Right lobe of liver (tissue), 4 donors: ENCODE results near the gene TFE3.

Experiments
- CTCF ChIP-seq, 4 donors: fragments of 200-600 bp in 3 of 4; fragments of 450-650 bp in 1 of 4; IDR thresholded peaks; one replicate each; pipeline versions ENCODE4 v1.5.1 to v1.8.0; 2016 to 2022; ENCODE audit warnings: antibody characterized with exemption in 4 of 4, mild to moderate bottlenecking in 2 of 4
- POLR2A ChIP-seq: fragments of 450-650 bp; IDR thresholded peaks from one replicate; pipeline ENCODE4 v1.6.1; 2017; ENCODE audit warnings: antibody characterized with exemption, mild to moderate bottlenecking
- donor health status: DM: no; HTN: no; CAD: no.
- donor health status: DM: no; HTN: no; CAD: no.
- donor health status: DM: no; HTN: yes; CAD: no.

DNA sequence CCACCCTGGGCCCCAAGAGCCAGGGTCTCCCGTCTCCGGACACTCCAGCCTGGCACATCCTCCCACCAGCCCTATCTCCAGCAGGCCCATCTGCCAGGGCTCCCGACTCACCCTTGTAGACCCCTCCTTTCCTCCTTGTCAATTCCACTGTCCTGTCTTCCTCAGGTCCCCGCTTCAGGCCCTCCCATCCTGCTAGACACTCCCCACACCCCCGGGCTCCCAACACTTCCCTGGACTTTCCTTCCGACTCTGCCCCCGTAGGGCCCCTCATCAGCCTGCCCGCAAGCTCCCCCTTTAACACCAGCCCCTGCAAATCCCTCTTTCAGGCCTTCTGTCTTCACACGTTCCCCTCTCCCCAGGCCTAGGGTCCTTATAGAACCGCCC, 29.5 kb upstream of the TFE3 start:
- TF ChIP-seq CTCF (IDR thresholded peaks at IDR 0.05), result no peak
- no peak for TF ChIP-seq POLR2A
